HUES64 (cell line): ENCODE data around the gene ZNF823.
"Not testable (repeated sequence)": the region's sequence is repeated elsewhere in the genome, so short reads cannot be mapped to it uniquely, and the experiment has no call there.

Experiments used
- H3K27ac ChIP-seq: 2 replicates; pipeline ENCODE4 v1.7.0; 2013; ENCODE audit warnings: low read depth, low read length, inconsistent platforms
- H3K27me3 ChIP-seq: 2 replicates; pipeline ENCODE4 v1.6.1; 2013; ENCODE audit warnings: mild to moderate bottlenecking, low read length; ENCODE audit not compliant: insufficient read depth
- H3K36me3 ChIP-seq: 2 replicates; pipeline ENCODE4 v1.6.1; 2013; ENCODE audit warnings: mild to moderate bottlenecking, low read length; ENCODE audit not compliant: insufficient read depth
- H3K4me1 ChIP-seq: 2 replicates; pipeline ENCODE4 v1.6.1; 2013; ENCODE audit warnings: mild to moderate bottlenecking, low read length, moderate library complexity; ENCODE audit not compliant: insufficient read depth
- H3K4me3 ChIP-seq: 2 replicates; pipeline ENCODE4 v1.5.1; 2013; ENCODE audit warnings: mild to moderate bottlenecking, low read length, moderate library complexity
- H3K9ac ChIP-seq: 2 replicates; pipeline ENCODE4 v1.6.1; 2013; ENCODE audit warnings: mild to moderate bottlenecking, low read depth, low read length
- H3K9me3 ChIP-seq: 2 replicates; pipeline ENCODE4 v1.6.1; 2013; ENCODE audit warnings: low read depth, low read length; ENCODE audit not compliant: insufficient read depth
- WGBS: fragments of 150-250, 120-280 bp; methylation state at CpG from one replicate; pipeline ENCODE4 v1.1.7; 2013; ENCODE audit warnings: missing lambda C conversion rate; 5-methylcytosine and 5-hydroxymethylcytosine counted together

Gene ZNF823

DNA sequence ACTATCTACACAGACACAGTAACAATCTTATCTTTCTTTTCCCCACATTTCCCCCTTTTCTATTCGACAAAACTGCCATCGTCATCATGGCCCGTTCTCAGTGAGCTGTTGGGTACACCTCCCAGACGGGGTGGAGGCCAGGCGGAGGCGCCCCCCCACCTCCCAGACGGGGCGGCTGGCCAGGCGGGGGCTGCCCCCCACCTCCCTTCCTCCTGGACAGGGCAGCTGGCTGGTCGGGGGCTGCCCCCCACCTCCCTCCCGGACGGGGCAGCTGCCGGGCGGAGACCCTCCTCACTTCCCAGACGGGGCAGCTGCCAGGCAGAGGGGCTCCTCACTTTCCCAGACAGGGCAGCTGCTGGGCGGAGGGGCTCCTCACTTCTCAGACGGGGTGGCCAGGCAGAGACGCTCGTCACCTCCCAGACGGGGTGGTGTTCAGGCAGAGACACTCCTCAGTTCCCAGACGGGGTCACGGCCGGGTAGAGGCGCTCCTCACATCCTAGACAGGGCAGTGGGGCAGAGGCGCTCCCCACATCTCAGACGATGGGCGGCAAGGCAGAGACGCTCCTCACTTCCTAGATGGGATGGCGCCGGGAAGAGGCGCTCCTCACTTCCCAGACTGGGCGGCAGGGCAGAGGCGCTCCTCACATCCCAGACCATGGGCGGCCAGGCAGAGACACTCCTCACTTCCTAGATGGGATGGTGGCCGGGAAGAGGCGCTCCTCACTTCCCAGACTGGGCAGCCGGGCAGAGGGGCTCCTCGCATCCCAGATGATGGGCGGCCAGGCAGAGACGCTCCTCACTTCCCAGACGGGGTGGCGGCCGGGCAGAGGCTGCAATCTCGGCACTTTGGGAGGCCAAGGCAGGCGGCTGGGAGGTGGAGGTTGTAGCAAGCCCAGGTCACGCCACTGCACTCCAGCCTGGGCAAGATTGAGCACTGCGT lies 61.8 kb downstream of the ZNF823 start:
- 95% methylated on average over 45 of the region's 47 CpGs for WGBS
- H3K9ac ChIP-seq, H3K4me1 ChIP-seq, H3K36me3 ChIP-seq, H3K27me3 ChIP-seq, H3K27ac ChIP-seq, H3K4me3 ChIP-seq: not testable (repeated sequence)
- peaks cover 18% of the 10 kb centered on the region for H3K9me3 ChIP-seq

DNA sequence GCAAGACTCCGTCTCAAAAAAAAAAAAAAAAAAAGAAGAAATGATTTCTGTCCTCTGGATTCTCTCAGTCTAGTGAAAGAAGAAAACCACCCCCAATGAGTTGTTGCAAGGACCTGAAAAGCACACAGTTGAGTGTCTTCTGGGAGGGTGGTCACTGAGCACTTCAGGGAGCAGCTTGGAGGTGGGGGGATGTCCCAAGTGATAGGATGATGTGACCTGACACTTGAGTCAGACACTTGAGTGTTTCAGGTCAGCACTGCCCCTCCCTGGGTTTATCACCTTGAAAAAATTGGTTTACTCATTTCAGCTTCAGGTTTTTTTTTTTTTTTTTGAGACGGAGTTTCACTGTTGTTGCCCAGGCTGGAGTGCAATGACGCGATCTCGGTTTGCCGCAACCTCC lies 63.2 kb downstream of the ZNF823 start:
- Histone ChIP-seq H3K4me3 (no peak overlapping the region), H3K27ac (no peak overlapping the region), H3K36me3 (peaks cover 4% of the 10 kb centered on the region; the same call in 1 of the 2 replicates), H3K27me3 (peaks cover 8% of the 10 kb centered on the region; the same call in 1 of the 2 replicates), H3K4me1 (no peaks in the 10 kb centered on the region), H3K9ac (no peak overlapping the region), H3K9me3 (peaks cover 16% of the 10 kb centered on the region; the same call in 1 of the 2 replicates)
- WGBS: 99% methylated on average over 6 of the region's 6 CpGs

DNA sequence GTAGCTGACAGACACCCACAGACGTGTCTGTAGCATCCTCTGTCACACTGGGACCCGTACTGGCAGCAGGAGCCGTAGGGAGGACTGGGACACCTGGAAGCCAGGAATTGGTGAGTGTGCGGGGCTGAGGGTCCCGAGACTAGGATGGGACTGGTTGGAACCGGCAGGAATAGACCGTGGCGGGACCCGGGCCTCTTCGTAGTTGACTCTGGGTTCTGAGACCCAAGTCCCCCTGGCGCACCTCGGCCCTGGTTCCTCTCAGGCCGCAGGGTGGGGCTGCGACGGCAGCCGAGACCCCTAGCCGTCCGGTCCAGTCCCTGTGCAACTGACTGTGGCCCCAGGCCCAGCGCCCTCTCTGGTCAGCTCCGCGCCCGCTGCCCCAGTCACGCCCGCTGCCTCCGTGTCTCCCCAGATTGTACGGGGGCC lies 64.7 kb downstream of the ZNF823 start:
- Histone ChIP-seq H3K27me3 (peaks cover 8% of the 10 kb centered on the region; the same call in 1 of the 2 replicates), H3K9me3 (peaks cover 9% of the 10 kb centered on the region; the same call in 1 of the 2 replicates), H3K4me3 (peak overlapping the region; percentile 52), H3K27ac (no peak overlapping the region), H3K9ac (no peak overlapping the region), H3K4me1 (no peaks in the 10 kb centered on the region), H3K36me3 (no peaks in the 10 kb centered on the region)
- WGBS: 65% methylated on average over 26 of the region's 26 CpGs

DNA sequence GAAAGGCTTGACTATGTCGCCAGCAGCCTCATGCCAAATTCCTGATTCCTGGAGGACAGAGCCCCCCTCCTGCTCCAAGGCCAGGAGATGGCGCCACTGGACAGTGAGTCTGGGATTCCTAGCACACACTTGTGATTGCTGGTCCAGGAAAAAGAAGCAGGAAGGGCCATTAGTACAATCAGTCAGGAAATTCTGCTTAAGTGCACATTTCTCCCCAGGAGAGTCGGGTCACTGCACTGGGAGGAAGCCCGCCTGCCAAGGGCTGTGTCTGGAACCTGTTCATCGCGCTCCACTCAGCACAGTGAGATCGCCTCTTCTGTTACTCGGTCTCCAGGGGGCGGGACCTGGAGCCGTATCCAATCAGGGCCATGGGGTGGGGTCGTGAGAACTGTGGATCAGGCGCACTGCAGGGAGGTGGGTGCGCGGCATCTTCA lies 65.1 kb downstream of the ZNF823 start:
- peaks cover 8% of the 10 kb centered on the region; the same call in 1 of the 2 replicates for H3K9me3 ChIP-seq
- H3K27me3 ChIP-seq: peaks cover 8% of the 10 kb centered on the region; the same call in 1 of the 2 replicates
- H3K4me3 ChIP-seq: peak overlapping the region; percentile 52
- H3K36me3 ChIP-seq: no peaks in the 10 kb centered on the region
- H3K27ac ChIP-seq: no peak overlapping the region
- H3K9ac ChIP-seq: no peak overlapping the region
- H3K4me1 ChIP-seq: no peaks in the 10 kb centered on the region
- 69% methylated on average over 14 of the region's 14 CpGs for WGBS
